ENCODE results near the gene SEMA3D. TPM values are rescaled to one million over a fixed set of nuclear protein-coding genes. Genes with fewer than 3 reads are reported as not detected.

The SEMA3D gene
- total RNA-seq, 6 experiments from 2014 or later, result 0.18 to 1.3 (median 0.30) TPM

DNA sequence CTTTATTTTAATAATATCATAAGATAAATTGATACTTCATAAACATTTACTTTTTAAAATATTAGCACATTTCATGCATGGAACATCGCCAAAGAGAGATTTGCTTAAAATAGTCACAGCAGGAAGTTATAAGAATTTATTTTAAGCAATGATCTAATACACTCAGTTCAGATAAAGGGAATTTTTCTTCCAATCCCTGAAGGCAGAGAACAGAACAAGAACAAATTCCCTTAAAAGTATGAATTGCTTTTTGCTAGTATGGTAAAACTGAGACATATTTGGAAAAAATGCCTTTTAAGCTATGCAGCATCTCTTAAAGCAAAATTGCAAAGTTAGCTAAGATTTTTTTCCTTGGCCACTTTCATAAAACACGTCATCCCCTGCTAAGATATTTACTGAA, 91.0 kb downstream of the SEMA3D start:
- H3K4me3 ChIP-seq, result no peak overlapping the region
- DNase-seq (no peak), ATAC-seq (no peak)
- no peaks in the 10 kb centered on the region for H3K4me1 ChIP-seq
- intact Hi-C loops (cut with DNase I), result no loop called here
- 57% methylated on average over 2 of the region's 2 CpGs for WGBS (ENCODE audit: insufficient coverage, low coverage, low lambda C conversion rate, missing lambda C conversion rate)
- no peaks in the 10 kb centered on the region for H3K27me3 ChIP-seq
- no peaks in the 10 kb centered on the region for H3K9me3 ChIP-seq
- H3K27ac ChIP-seq, result no peak overlapping the region
- TF ChIP-seq POLR2A (IDR thresholded peaks at IDR 0.05), result no peak
- TF ChIP-seq, protein P1, sequence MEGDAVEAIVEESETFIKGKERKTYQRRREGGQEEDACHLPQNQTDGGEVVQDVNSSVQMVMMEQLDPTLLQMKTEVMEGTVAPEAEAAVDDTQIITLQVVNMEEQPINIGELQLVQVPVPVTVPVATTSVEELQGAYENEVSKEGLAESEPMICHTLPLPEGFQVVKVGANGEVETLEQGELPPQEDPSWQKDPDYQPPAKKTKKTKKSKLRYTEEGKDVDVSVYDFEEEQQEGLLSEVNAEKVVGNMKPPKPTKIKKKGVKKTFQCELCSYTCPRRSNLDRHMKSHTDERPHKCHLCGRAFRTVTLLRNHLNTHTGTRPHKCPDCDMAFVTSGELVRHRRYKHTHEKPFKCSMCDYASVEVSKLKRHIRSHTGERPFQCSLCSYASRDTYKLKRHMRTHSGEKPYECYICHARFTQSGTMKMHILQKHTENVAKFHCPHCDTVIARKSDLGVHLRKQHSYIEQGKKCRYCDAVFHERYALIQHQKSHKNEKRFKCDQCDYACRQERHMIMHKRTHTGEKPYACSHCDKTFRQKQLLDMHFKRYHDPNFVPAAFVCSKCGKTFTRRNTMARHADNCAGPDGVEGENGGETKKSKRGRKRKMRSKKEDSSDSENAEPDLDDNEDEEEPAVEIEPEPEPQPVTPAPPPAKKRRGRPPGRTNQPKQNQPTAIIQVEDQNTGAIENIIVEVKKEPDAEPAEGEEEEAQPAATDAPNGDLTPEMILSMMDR (IDR thresholded peaks at IDR 0.05), result no peak
- no peaks in the 10 kb centered on the region for H3K36me3 ChIP-seq

DNA sequence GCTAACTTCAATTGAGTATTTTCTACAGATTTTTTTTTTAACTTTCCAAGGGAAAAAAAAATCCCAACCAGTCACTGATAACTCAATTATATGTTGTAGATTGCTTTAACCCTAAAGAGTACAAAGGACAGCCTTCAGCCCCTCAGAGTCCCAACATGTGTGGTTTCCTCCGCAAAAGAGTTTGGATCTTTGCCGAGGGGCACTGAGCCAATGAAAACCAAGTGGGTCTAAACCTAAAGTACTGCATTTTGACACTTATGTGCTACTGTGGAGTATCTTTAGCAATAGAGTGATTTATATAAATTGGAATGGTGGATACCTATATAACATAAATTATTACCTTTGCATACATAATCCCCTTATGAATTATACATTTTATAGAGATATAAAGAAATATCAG, 91.5 kb downstream of the SEMA3D start:
- WGBS (ENCODE audit: insufficient coverage, low coverage, low lambda C conversion rate, missing lambda C conversion rate), result 71% methylated on average over 2 of the region's 2 CpGs
- intact Hi-C loops (cut with DNase I), result no loop called here
- DNase-seq, result no peak
- no peaks in the 10 kb centered on the region for H3K9me3 ChIP-seq
- no peak overlapping the region for H3K27ac ChIP-seq
- no peak overlapping the region for H3K4me3 ChIP-seq
- H3K27me3 ChIP-seq, result no peaks in the 10 kb centered on the region
- ATAC-seq, result no peak
- H3K36me3 ChIP-seq, result no peaks in the 10 kb centered on the region
- TF ChIP-seq, protein P1 (IDR thresholded peaks at IDR 0.05), result no peak
- TF ChIP-seq POLR2A (IDR thresholded peaks at IDR 0.05), result no peak
- no peaks in the 10 kb centered on the region for H3K4me1 ChIP-seq

DNA sequence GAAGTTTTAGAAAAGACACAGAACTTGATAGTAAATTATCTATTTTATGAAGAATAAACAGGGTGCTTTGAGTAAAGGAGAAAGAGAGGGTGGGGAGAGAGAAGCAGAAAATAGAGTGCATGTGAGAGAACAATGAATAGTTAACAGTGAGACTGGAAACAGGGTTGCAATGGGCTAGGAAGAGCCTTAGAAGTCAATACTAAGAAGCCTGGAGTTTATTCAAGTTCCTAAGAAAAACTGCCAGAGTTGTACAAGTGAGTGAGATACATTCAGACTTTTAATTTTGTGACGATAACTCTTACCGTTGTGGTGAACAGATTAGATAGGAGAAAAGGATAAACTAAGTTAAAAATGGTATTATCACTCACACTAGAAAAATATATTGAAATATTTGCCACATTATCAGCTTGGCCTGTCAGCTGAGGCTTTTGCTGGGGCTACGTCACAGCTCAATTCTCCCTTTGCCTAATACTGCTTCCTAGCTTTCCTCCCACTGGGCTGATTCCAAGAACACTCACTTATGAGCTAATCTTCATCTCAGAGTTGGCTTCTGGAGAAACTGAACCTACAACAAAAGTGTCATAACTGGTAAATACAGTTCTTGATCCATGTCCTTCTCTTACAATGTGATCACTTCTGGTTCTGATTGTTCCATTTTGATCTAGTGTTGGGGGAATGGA, 92.7 kb downstream of the SEMA3D start:
- Histone ChIP-seq H3K4me1 (no peaks in the 10 kb centered on the region), H3K27ac (no peak overlapping the region), H3K9me3 (no peaks in the 10 kb centered on the region), H3K36me3 (no peaks in the 10 kb centered on the region), H3K27me3 (no peaks in the 10 kb centered on the region), H3K4me3 (no peak overlapping the region)
- 66% methylated on average over 3 of the region's 3 CpGs for WGBS (ENCODE audit: insufficient coverage, low coverage, low lambda C conversion rate, missing lambda C conversion rate)
- intact Hi-C loops (cut with DNase I), result no loop called here
- ATAC-seq, result no peak
- no peak for TF ChIP-seq POLR2A (IDR thresholded peaks at IDR 0.05)
- TF ChIP-seq, protein P1 (IDR thresholded peaks at IDR 0.05), result no peak
- DNase-seq, result no peak

DNA sequence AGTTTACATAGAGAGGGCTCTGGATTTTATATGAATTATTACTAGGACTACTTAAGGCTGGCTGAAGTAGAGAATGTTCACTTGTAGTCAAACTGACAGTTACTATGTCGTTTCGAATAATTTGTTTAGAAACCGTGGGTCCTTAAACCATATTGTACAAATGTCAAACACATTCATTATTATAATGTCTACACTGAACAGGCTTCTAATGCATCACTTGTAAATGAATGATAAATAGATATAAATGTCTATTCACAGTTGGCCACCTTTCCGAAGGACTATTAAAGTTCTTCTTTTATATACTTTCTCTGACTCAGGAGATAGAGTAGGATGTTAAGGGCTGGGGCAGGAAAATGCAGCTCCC, 95.3 kb downstream of the SEMA3D start:
- Histone ChIP-seq H3K27me3 (no peaks in the 10 kb centered on the region), H3K4me1 (no peaks in the 10 kb centered on the region), H3K36me3 (no peaks in the 10 kb centered on the region), H3K27ac (no peak overlapping the region), H3K9me3 (no peaks in the 10 kb centered on the region), H3K4me3 (no peak overlapping the region)
- intact Hi-C loops (cut with DNase I), result no loop called here
- no peak for ATAC-seq
- no peak for DNase-seq
- no peak for TF ChIP-seq POLR2A (IDR thresholded peaks at IDR 0.05)
- TF ChIP-seq, protein P1 (IDR thresholded peaks at IDR 0.05), result no peak
- WGBS (ENCODE audit: insufficient coverage, low coverage, low lambda C conversion rate, missing lambda C conversion rate), result 77% methylated on average over 4 of the region's 4 CpGs
